GM12878 (cell line): ENCODE data around the gene KRT79. TPM values are rescaled to one million over a fixed set of nuclear protein-coding genes. Genes with fewer than 3 reads are reported as not detected.

Experiments
- ATAC-seq: fragments of 200-7000 bp; cut with Tn5 transposase; 3 replicates; pipeline ENCODE4 v1.9.1; 2020; ENCODE audit warnings: mild to moderate bottlenecking, moderate library complexity
- BruUV-seq: library from RNA; stranded (reverse); fragments of 400-500 nt; replicated peaks from 2 replicates; lab custom pipeline; 2021; lab: Mats Ljungman, UMichigan
- CTCF ChIA-PET: fragments of 300-600 bp; sonication (Branson Sonifier 250); formaldehyde crosslinking; extraction: SDS; loops from one replicate; lab custom pipeline; 2021; ENCODE audit warnings: inconsistent platforms; lab: Yijun Ruan, JAX
- POLR2A ChIA-PET: fragments of 350-600 bp; formaldehyde crosslinking; extraction: SDS; loops from one replicate; lab custom pipeline; 2021; ENCODE audit warnings: inconsistent platforms; lab: Charles Lee
- RAD21 ChIA-PET: fragments of 300-600 bp; sonication (Branson Sonifier 250); formaldehyde crosslinking; loops from one replicate; lab custom pipeline; 2023; ENCODE audit warnings: antibody characterized with exemption; ENCODE audit not compliant: unreplicated experiment; lab: Charles Lee
- SMC1A ChIA-PET: fragments of 300-600 bp; sonication (Branson Sonifier 250); formaldehyde crosslinking; loops from one replicate; lab custom pipeline; 2023; ENCODE audit not compliant: unreplicated experiment, uncharacterized antibody; lab: Charles Lee
- DNase-seq: peaks from one replicate; pipeline ENCODE4 v3.0.0-alpha.2; 2011; ENCODE audit warnings: low read depth, low spot score
- FAIRE-seq: peaks from 3 replicates; lab custom pipeline; 2011; peaks lifted over from hg19 to GRCh38; lab: Jason Lieb, UNC
- H2AFZ ChIP-seq: 2 replicates; pipeline ENCODE4 v1.6.0; 2011; ENCODE audit warnings: low read depth, low read length, control low read depth; ENCODE audit not compliant: control insufficient read depth
- H3K27ac ChIP-seq: 2 replicates; pipeline ENCODE4 v1.5.1; 2011; ENCODE audit warnings: control low read depth; ENCODE audit not compliant: control insufficient read depth, insufficient read depth
- H3K27me3 ChIP-seq, 2 experiments: replicated peaks in 1 of 2; 2 replicates each; pipeline versions ENCODE4 v1.6.0 to v1.6.1; 2011; ENCODE audit warnings: low read length in 1 of 2; ENCODE audit not compliant: control insufficient read depth in 2 of 2, insufficient read depth in 2 of 2
- H3K36me3 ChIP-seq, 2 experiments: 2 replicates each; pipeline ENCODE4 v1.5.1; 2011; ENCODE audit warnings: low read length in 1 of 2; ENCODE audit not compliant: control insufficient read depth in 2 of 2, insufficient read depth in 2 of 2
- H3K4me1 ChIP-seq: 2 replicates; pipeline ENCODE4 v1.6.1; 2011; ENCODE audit warnings: mild to moderate bottlenecking, low read length, moderate library complexity, mixed read lengths; ENCODE audit not compliant: control insufficient read depth, insufficient read depth
- H3K4me2 ChIP-seq: 2 replicates; pipeline ENCODE4 v1.6.0; 2011; ENCODE audit warnings: control low read depth; ENCODE audit not compliant: control insufficient read depth, insufficient read depth
- H3K4me3 ChIP-seq: fragments of 200-600 bp; sonication (generic); 2 replicates; pipeline ENCODE4 v1.5.1; 2016
- H3K79me2 ChIP-seq: 2 replicates; pipeline ENCODE4 v1.6.0; 2011; ENCODE audit warnings: low read length; ENCODE audit not compliant: control insufficient read depth, insufficient read depth
- H3K9ac ChIP-seq: 2 replicates; pipeline ENCODE4 v1.8.0; 2011; ENCODE audit warnings: low read length, control low read depth, mixed read lengths; ENCODE audit not compliant: control insufficient read depth, insufficient read depth
- H3K9me3 ChIP-seq: replicated peaks from 3 replicates; pipeline ENCODE4 v1.5.1; 2011; ENCODE audit warnings: mild to moderate bottlenecking, low read length; ENCODE audit not compliant: control insufficient read depth, insufficient read depth
- H4K20me1 ChIP-seq: 2 replicates; pipeline ENCODE4 v1.6.0; 2011; ENCODE audit not compliant: control insufficient read depth, insufficient read depth
- ASH2L ChIP-seq: fragments of 300-600, 200-600 bp; sonication (generic); IDR thresholded peaks from 2 replicates; pipeline ENCODE4 v1.6.1; 2017; ENCODE audit warnings: low read depth, mild to moderate bottlenecking, borderline replicate concordance
- BACH1 ChIP-seq: fragments of 450-650 bp; IDR thresholded peaks from 2 replicates; pipeline ENCODE4 v1.6.1; 2017; ENCODE audit warnings: mild to moderate bottlenecking, borderline replicate concordance
- BMI1 ChIP-seq: fragments of 450-650 bp; IDR thresholded peaks from 2 replicates; pipeline ENCODE4 v1.6.1; 2016; ENCODE audit warnings: mild to moderate bottlenecking, moderate library complexity, borderline replicate concordance
- HSF1 ChIP-seq: fragments of 150-350 bp; IDR thresholded peaks from 2 replicates; pipeline ENCODE4 v1.6.1; 2014; ENCODE audit warnings: mild to moderate bottlenecking, low read depth, low read length
- NFYB ChIP-seq: IDR thresholded peaks from 2 replicates; pipeline ENCODE4 v1.6.1; 2011; ENCODE audit warnings: low read depth, mild to moderate bottlenecking, low read length, improper control_type of control experiment, moderate library complexity; ENCODE audit not compliant: insufficient read depth
- NR2C1 ChIP-seq: fragments of 450-650 bp; IDR thresholded peaks from 2 replicates; pipeline ENCODE4 v1.6.1; 2017; ENCODE audit warnings: antibody characterized with exemption, mild to moderate bottlenecking, moderate library complexity
- RAD51 ChIP-seq: fragments of 450-650 bp; IDR thresholded peaks from 2 replicates; pipeline ENCODE4 v1.6.1; 2016; ENCODE audit warnings: moderate library complexity, mild to moderate bottlenecking, inconsistent platforms
- STAT1 ChIP-seq: fragments of 450-650 bp; conservative IDR thresholded peaks from 2 replicates; pipeline ENCODE4 v1.6.1; 2014; ENCODE audit warnings: antibody characterized with exemption, mild to moderate bottlenecking
- ZBED1 ChIP-seq: IDR thresholded peaks from 2 replicates; pipeline ENCODE4 v1.6.1; 2016; ENCODE audit warnings: borderline replicate concordance
- WGBS: methylation state at CpG from one replicate; pipeline ENCODE4 v1.1.6; 2016; ENCODE audit warnings: low lambda C conversion rate; ENCODE audit not compliant: insufficient replicate concordance, insufficient coverage; ENCODE audit errors: missing lambda C conversion rate; 5-methylcytosine and 5-hydroxymethylcytosine counted together
- in situ Hi-C: fragments of 300-500 bp; cut with MboI; formaldehyde crosslinking; loops from 9 replicates; pipeline ENCODE4 v1.14.3; 2018; ENCODE audit warnings: mixed read lengths
- intact Hi-C: fragments of 100-400 bp; cut with micrococcal nuclease; formaldehyde crosslinking; loops from one replicate; pipeline ENCODE4 v1.14.2; 2022; ENCODE audit not compliant: unreplicated experiment
- polyA plus RNA-seq, 11 experiments: library from polyadenylated mRNA; depleted of rRNA in 4 of 11; unstranded in 6 of 11; stranded (reverse) in 5 of 11; fragments of >200 nt; fragmentation: Nextera tagmentation in 4 of 11; fragmentation: Illumina TruSeq in 1 of 11; extraction: Ambion mirVana in 4 of 11; extraction: Trizol in 1 of 11; gene quantifications; 1 replicate in 1 of 11; 2 replicates in 10 of 11; pipeline versions ENCODE4 v1.2.1 to v1.2.3, GENCODE V29; 2011 to 2016; ENCODE audit warnings: inconsistent platforms in 2 of 11, missing spikeins in 2 of 11, low read depth in 1 of 11
- total RNA-seq, 4 experiments: library from RNA; depleted of rRNA in 3 of 4; stranded (reverse); fragments of >200 nt in 3 of 4; fragmentation: Illumina TruSeq in 1 of 4; extraction: Trizol in 1 of 4; gene quantifications; 2 replicates each; pipeline versions ENCODE4 v1.2.1 to v1.2.3, GENCODE V29; 2013 to 2021

KRT79 gene
- total and polyA plus RNA-seq, 10 of the 15 experiments (the other 5 are each of a cell fraction or from before 2014, with no cell fraction given) = 0.03 to 0.09 (median 0.07) TPM; not detected in 7

DNA sequence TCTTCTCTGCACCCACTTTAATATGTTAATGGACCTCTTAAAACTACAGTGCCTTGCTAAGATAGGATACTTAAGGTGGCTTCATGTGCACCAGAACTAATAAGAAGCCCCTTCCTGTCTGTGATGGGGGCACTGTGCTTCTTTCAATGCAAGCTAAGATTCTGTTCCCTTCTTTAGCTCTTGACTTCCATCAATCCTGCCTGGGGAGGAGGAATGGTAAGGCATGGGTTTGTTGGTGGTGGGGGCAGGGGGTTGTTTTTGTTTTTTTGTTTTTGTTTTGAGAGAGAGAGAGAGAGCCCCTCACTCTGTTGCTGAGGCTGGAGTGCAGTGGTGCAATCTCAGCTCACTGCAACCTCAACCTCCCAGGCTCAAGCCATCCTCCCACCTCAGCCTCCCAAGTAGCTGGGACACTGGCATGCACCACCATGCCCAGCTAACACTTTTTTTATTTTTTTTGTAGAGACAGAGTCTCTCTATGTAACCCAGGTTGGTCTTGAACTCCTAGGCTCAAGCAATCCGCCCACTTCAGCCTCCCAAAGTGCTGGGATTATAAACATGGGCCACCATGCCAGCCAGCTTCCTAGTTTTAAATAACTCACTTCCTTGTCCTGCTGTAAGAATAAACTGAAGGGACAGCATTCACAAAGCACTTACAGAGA, 33.7 kb downstream of the KRT79 start (continued):
- TF ChIP-seq HSF1 = no peak
- no peak for TF ChIP-seq RAD51
- no peak for TF ChIP-seq ASH2L

- no peaks in the 10 kb centered on the region for H3K36me3 ChIP-seq
- H3K9ac ChIP-seq = no peak overlapping the region
- RAD21 ChIA-PET = no interaction called here
- no peak overlapping the region for H2AFZ ChIP-seq
- POLR2A ChIA-PET = no interaction called here
- CTCF ChIA-PET = no interaction called here
- no peak for DNase-seq
- no peaks in the 10 kb centered on the region for H3K9me3 ChIP-seq
- H3K27ac ChIP-seq = no peak overlapping the region
- FAIRE-seq = no peak
- ATAC-seq = no peak
- no peaks in the 10 kb centered on the region for H4K20me1 ChIP-seq
- no peaks in the 10 kb centered on the region for H3K4me1 ChIP-seq
- WGBS = 9% methylated on average over 5 of the region's 5 CpGs
- BruUV-seq = no TSS peak
- no peaks in the 10 kb centered on the region for H3K79me2 ChIP-seq
- in situ Hi-C loops (no loop called here), intact Hi-C loops (no loop called here)
- TF ChIP-seq NR2C1 (no peak), BACH1 (no peak), STAT1 (no peak), ZBED1 (no peak), BMI1 (no peak), NFYB (no peak)
- H3K4me2 ChIP-seq = no peak overlapping the region
- H3K4me3 ChIP-seq = no peak overlapping the region
- SMC1A ChIA-PET = no interaction called here
- peaks cover 0 to 2% of the 10 kb centered on the region in 2 experiments; a peak in 1 of 4 replicates for H3K27me3 ChIP-seq
Observed at GRCh38 chr12:52799505-52800211, 34.5 kb downstream of the KRT79 start.
